ENCODE data around the gene PCNT. TPM values are rescaled to one million over a fixed set of nuclear protein-coding genes. Genes with fewer than 3 reads are reported as not detected.

PCNT gene
- total RNA-seq, 4 donors from 2014 or later, result 200 to 431 (median 290) TPM

DNA sequence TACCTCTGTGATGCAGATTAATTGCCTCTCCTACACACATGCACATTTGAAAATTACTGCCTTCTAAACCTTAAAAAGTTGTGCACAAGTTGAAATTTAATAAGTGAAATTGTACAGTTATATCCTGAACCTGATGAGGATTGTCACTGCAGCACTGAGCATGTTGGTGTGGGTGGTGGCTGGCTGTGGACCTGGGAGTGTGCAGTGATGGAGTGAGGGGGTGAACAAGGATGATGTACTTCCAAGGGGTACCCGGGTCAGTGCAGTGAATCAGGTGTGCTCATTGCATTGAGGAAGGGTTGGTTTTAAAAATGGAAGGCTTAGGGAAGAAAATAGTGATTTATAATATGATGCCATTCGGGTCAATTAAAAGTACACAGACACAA lies 158.9 kb downstream of the PCNT start:
- H3K4me1 ChIP-seq, result peaks cover 19 to 25% of the 10 kb centered on the region in 2 donors
- no peaks in the 10 kb centered on the region for H3K9me3 ChIP-seq
- no peaks in the 10 kb centered on the region for H3K27me3 ChIP-seq
- no peak for ATAC-seq
- H3K4me3 ChIP-seq, result no peak overlapping the region
- intact Hi-C loops (cut with DNase I; ENCODE audit: low total_unique reads), result no loop called here
- H3K36me3 ChIP-seq, result peaks cover 0 to 8% of the 10 kb centered on the region in 2 donors
- no peak for TF ChIP-seq POLR2A (IDR thresholded peaks at IDR 0.05)
- TF ChIP-seq, protein P1, sequence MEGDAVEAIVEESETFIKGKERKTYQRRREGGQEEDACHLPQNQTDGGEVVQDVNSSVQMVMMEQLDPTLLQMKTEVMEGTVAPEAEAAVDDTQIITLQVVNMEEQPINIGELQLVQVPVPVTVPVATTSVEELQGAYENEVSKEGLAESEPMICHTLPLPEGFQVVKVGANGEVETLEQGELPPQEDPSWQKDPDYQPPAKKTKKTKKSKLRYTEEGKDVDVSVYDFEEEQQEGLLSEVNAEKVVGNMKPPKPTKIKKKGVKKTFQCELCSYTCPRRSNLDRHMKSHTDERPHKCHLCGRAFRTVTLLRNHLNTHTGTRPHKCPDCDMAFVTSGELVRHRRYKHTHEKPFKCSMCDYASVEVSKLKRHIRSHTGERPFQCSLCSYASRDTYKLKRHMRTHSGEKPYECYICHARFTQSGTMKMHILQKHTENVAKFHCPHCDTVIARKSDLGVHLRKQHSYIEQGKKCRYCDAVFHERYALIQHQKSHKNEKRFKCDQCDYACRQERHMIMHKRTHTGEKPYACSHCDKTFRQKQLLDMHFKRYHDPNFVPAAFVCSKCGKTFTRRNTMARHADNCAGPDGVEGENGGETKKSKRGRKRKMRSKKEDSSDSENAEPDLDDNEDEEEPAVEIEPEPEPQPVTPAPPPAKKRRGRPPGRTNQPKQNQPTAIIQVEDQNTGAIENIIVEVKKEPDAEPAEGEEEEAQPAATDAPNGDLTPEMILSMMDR (IDR thresholded peaks at IDR 0.05 in 4 of 5, conservative IDR thresholded peaks at IDR 0.05 in 1 of 5), result no peak
- in situ Hi-C loops (cut with MboI; ENCODE audit: low sequenced_read_pairs in 4 of 4), result no loop called here
- no peak overlapping the region for H3K27ac ChIP-seq
- no peak for DNase-seq

DNA sequence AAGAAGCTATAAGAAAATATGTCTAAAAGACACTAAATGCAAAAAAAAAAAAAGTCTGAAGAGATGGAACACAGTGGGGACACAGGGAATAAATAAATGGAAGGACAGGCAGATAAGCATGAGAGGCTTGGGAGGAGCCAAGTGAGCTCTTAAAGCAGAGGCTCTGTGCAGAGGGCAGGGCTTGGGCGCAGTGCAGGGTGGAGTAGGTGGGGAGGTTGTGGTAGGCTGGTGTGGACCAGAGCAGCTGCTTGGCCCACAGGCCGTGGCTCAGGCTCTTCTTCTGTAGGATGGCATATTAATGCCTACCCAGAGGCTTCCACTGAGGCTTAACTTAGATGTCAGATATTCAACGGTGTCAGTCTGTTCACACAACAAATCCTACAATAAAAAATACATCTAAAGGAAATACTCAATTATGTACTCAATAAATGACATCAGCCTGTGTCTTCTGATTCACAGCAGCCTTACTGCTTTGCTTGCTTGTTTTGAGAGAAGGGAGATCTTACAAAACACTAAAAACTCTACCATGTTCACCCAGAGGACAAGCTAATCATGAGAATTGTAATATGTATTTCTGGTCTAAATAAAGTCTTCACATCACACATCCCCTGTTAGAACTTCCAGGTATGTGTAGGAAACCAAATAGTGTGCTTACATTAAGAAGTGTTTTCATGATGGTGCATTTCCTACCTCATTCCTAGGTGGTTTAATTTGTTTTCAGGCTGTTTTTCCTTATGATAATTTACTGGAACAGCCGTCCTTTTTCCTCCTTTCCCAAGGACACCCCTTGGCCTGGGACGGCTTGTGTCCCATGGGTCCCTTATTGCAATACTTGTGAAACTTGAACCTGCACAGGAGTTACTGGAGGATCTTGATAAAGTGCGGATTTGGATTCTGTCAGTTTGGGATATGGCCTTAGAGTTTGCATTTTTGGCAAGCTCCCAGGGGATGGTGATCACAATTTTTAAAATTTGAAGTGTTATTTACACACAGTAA lies 159.6 kb downstream of the PCNT start:
- no peaks in the 10 kb centered on the region for H3K27me3 ChIP-seq
- no peak overlapping the region for H3K4me3 ChIP-seq
- in situ Hi-C loops (cut with MboI; ENCODE audit: low sequenced_read_pairs in 4 of 4) (no loop called here), intact Hi-C loops (cut with DNase I; ENCODE audit: low total_unique reads) (no loop called here)
- DNase-seq (no peak), ATAC-seq (no peak)
- peaks cover 0 to 8% of the 10 kb centered on the region in 2 donors for H3K36me3 ChIP-seq
- TF ChIP-seq, protein P1 (IDR thresholded peaks at IDR 0.05 in 4 of 5, conservative IDR thresholded peaks at IDR 0.05 in 1 of 5), result no peak
- TF ChIP-seq POLR2A (IDR thresholded peaks at IDR 0.05), result no peak
- H3K27ac ChIP-seq, result no peak overlapping the region
- no peaks in the 10 kb centered on the region for H3K9me3 ChIP-seq
- peaks cover 12 to 18% of the 10 kb centered on the region in 2 donors for H3K4me1 ChIP-seq

DNA sequence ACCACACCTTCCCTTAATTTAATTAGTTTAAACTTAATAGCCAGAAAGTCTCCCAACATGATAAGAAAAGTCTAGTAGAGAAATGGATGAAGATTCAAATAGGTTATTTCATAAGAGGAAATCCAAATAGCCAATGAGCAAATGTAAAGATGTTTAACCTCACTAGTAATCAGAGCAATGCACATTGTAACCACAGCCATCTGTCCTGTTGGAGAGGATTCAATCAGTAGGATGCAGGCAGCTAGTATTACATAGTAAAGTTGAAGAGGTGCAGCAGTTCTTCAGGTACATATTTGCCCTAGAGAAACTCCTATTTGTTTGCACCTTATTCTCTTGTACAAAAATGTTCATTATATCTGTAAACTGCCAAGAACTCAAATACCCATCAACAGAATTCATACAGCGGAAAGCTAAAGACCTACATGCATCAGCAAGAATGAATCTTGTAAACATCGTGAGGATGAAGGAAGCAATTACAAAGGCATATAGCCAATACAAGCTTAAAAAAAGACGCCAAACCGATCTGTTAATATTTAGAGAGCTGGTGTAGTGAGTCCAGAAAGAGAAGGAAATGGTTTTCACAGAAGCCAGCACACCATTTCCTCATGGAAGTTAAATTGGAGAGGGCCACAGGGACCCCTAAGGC lies 162.6 kb downstream of the PCNT start:
- peaks cover 0 to 19% of the 10 kb centered on the region in 2 donors for H3K36me3 ChIP-seq
- in situ Hi-C loops (cut with MboI; ENCODE audit: low sequenced_read_pairs in 4 of 4), result no loop called here
- DNase-seq (no peak), ATAC-seq (no peak)
- no peaks in the 10 kb centered on the region for H3K9me3 ChIP-seq
- intact Hi-C loops (cut with DNase I; ENCODE audit: low total_unique reads), result no loop called here
- H3K4me1 ChIP-seq, result peaks cover 3 to 4% of the 10 kb centered on the region in 2 donors
- no peak overlapping the region for H3K4me3 ChIP-seq
- no peak for TF ChIP-seq POLR2A (IDR thresholded peaks at IDR 0.05)
- TF ChIP-seq, protein P1 (IDR thresholded peaks at IDR 0.05 in 4 of 5, conservative IDR thresholded peaks at IDR 0.05 in 1 of 5), result no peak
- no peaks in the 10 kb centered on the region for H3K27me3 ChIP-seq
- H3K27ac ChIP-seq, result no peak overlapping the region

DNA sequence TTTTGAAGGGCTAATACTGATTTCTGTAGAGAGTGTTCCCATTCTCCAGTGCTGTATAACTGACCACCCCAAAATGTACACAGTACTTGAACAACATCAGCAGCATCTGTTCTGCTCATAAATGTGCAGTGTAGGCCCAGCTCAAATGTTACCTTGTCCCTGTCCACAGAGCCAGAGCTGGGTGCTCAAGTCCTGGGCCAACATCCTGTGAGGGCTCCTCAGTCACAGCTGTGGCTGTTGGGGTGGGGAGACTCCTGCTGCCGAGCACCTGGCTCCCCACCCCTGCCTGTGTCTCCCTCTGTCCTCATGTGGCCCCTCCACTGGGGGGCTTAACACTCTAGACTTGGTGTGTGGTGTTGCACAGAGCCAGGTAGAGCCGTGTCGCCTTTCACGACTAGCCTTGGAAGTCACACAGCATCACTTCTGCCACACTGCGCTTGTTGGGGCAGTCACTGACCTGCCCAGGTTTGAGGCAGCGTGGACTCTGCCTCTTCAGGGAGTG lies 165.3 kb downstream of the PCNT start:
- Histone ChIP-seq H3K27me3 (no peaks in the 10 kb centered on the region), H3K36me3 (peaks cover 0 to 22% of the 10 kb centered on the region in 2 donors), H3K27ac (no peak overlapping the region), H3K4me3 (no peak overlapping the region), H3K4me1 (no peaks in the 10 kb centered on the region), H3K9me3 (no peaks in the 10 kb centered on the region)
- in situ Hi-C loops (cut with MboI; ENCODE audit: low sequenced_read_pairs in 4 of 4) (no loop called here), intact Hi-C loops (cut with DNase I; ENCODE audit: low total_unique reads) (no loop called here)
- TF ChIP-seq POLR2A (IDR thresholded peaks at IDR 0.05), result no peak
- TF ChIP-seq, protein P1 (IDR thresholded peaks at IDR 0.05 in 4 of 5, conservative IDR thresholded peaks at IDR 0.05 in 1 of 5), result no peak
- DNase-seq (no peak), ATAC-seq (no peak)
